ENCODE data around the gene FHL2. TPM values are rescaled to one million over a fixed set of nuclear protein-coding genes. Genes with fewer than 3 reads are reported as not detected.
A peak's percentile ranks its signal among the peaks of the same experiment; 100 is the strongest.

The FHL2 gene
- total and polyA plus RNA-seq, 2 of the 13 experiments (the other 11 are each of a cell fraction or from before 2014, with no cell fraction given) = 1.9 to 74.8 TPM

GRCh38 chr2:105362862-105363591 is 35.8 kb downstream of the FHL2 start:
- H3K27ac ChIP-seq (ENCODE audit: extremely low read length, insufficient read depth, low read length) = no peak overlapping the region
- DNase-seq (ENCODE audit: low spot score) (no peak), FAIRE-seq (no peak), ATAC-seq (no peak)
- H3K9ac ChIP-seq (ENCODE audit: insufficient read depth, low read depth, low read length) = no peak overlapping the region
- intact Hi-C loops (cut with micrococcal nuclease; ENCODE audit: unreplicated experiment) = no loop called here
- TF ChIP-seq AGO2 (optimal IDR thresholded peaks at IDR 0.05; ENCODE audit: low read depth, low read length) = peak; percentile 33
- TF ChIP-seq CSRNP1 (CRISPR knock-in tag; IDR thresholded peaks at IDR 0.05) = no peak
- no peak for TF ChIP-seq ZNF12 (CRISPR knock-in tag; IDR thresholded peaks at IDR 0.05)
- 0 out of 2 replicates have a peak, but pooled peaks have one; percentile 14 for TF ChIP-seq ZNF687 (CRISPR knock-in tag; IDR thresholded peaks at IDR 0.05)
- H3K36me3 ChIP-seq (replicated peaks in 1 of 2; ENCODE audit: control insufficient read depth in 1 of 2, insufficient read depth in 2 of 2, low read length in 2 of 2) = peaks cover 28 to 32% of the 10 kb centered on the region in 2 experiments
- H2AFZ ChIP-seq (ENCODE audit: low read length) = no peak overlapping the region
- in situ Hi-C loops (cut with HindIII; ENCODE audit: extremely low pct_ligation_motif_present, low pct_unique_long_range_greater_than_20kb) = no loop called here
- no peak overlapping the region for H3K4me2 ChIP-seq (ENCODE audit: low read depth, low read length)
- ChIA-PET CTCF (ENCODE audit: low intra/inter-chr PET ratio, low total read pairs) (interaction anchor here (0.8 kb wide), 1 partner anchor 158 kb away, joined by 3 read pairs; no protein-coding TSS in a partner anchor), POLR2A (no interaction called here)
- no peaks in the 10 kb centered on the region for H3K9me3 ChIP-seq (ENCODE audit: low read length)
- H4K20me1 ChIP-seq (ENCODE audit: insufficient read depth, low read length) = no peaks in the 10 kb centered on the region
- no peaks in the 10 kb centered on the region for H3K27me3 ChIP-seq (ENCODE audit: control insufficient read depth in 1 of 2, insufficient read depth in 2 of 2, low read length in 2 of 2)
- WGBS (ENCODE audit: low lambda C conversion rate) = 87% methylated on average over 15 of the region's 15 CpGs
- no peaks in the 10 kb centered on the region for H3K4me1 ChIP-seq (ENCODE audit: insufficient read depth, low read length)
- BruUV-seq (replicated peaks) = no TSS peak
- H3K79me2 ChIP-seq (ENCODE audit: insufficient read depth, low read length) = no peaks in the 10 kb centered on the region
- H3K4me3 ChIP-seq (replicated peaks in 1 of 3; ENCODE audit: insufficient read depth in 1 of 3, low read depth in 2 of 3, low read length in 3 of 3) = no peak overlapping the region

Measured in HepG2 (cell line).